ENCODE measurements around the gene ASCL1. TPM values are rescaled to one million over a fixed set of nuclear protein-coding genes. Genes with fewer than 3 reads are reported as not detected.

The ASCL1 gene
- total and polyA plus RNA-seq, 3 experiments from 2014 or later, result not detected

DNA sequence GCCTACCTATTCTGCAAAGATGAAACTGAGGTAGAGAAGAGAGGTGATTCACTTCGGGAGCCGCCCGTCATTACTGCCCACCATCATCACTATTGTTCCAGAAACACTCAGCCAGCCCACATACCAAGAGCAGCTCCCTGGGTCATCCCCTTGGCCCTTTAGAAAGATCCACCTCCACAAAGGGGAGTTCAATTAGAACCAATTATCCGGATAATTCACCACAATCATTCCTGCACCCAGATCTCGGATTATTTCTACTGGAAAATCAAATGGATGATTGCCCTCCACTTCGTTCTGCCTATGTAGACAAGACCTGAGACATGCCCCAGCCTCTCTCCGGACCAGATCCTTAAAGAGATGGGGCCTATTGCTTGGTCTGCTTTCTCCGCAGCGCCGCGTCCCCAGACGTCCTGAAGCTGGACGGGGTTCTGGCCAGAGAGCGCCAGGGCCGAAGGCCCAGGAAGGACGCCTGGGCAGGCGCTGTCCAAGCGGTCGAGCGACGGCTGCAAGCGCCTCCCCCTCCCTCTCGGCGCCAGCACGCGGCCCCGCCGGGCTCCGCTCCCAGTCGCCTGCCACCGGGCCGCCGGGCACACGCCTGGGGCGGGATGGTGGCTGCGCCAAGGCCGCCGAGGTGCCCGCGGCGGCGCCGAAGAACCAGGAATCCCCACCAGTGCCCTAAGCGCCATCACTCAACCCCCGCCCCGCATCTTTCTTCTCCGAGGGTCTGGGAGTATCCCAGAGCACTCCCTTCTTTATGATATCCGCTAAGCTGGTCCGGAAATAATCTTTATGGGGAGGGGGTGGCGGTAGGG lies 1.3 kb upstream of the ASCL1 start:
- Histone ChIP-seq H3K4me3 (ENCODE audit: low read length) (no peak overlapping the region), H3K36me3 (ENCODE audit: insufficient read depth, low read length) (no peaks in the 10 kb centered on the region), H3K4me1 (ENCODE audit: insufficient read depth, low read length) (no peaks in the 10 kb centered on the region), H3K27ac (ENCODE audit: low read depth, low read length) (no peak overlapping the region), H3K27me3 (ENCODE audit: insufficient read depth, low read length, poor library complexity, severe bottlenecking) (peaks cover 21% of the 10 kb centered on the region), H3K9me3 (ENCODE audit: low read length) (no peaks in the 10 kb centered on the region)
- Mint-ChIP-seq H3K27me3 (peaks cover 51 to 68% of the 10 kb centered on the region in 2 donors), H3K9me3 (no peaks in the 10 kb centered on the region), H3K36me3 (no peaks in the 10 kb centered on the region), H3K27ac (no peak overlapping the region), H3K4me1 (peaks cover 3 to 30% (median 18%) of the 10 kb centered on the region in 3 donors), H3K4me3 (peak overlapping the region in 1 of 7 donors; percentile 59)
- CTCF ChIA-PET, result interaction anchor here (0.7 kb wide), 1 partner anchor 592 kb away, joined by 3 read pairs; no protein-coding TSS in a partner anchor
- no peak for DNase-seq
- POLR2A ChIA-PET, result no interaction called here

DNA sequence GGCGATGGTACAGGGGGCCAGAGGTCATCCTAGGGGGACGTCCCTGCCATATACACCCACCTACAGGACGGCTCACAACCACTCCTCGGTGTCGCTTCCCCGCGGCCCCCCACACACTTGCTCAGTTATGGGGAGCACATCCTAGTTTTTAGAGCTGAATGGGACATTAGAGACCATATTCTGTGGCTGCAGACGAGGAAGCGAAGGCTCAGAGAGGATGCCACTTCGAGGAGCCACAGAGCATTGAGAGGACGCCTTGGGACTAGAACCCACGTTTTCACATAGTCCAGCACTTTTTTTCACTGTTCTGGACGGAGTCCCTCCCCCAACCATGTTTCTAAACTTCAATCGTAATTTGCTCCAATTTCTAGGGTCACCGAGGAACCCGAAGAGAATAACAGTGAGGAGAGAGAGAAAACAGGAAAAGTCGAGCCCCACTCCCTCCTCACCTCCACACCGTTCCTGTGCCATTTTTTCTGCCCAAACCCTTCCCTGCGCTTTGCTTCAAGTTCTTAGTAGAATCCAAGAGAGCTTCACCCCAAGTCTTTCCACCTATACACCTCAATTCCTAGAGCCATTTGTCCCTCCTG lies 641 bp upstream of the ASCL1 start:
- no peaks in the 10 kb centered on the region for H3K4me1 ChIP-seq (ENCODE audit: insufficient read depth, low read length)
- H3K27me3 ChIP-seq (ENCODE audit: insufficient read depth, low read length, poor library complexity, severe bottlenecking), result peaks cover 26% of the 10 kb centered on the region
- no peak for DNase-seq
- no peaks in the 10 kb centered on the region for H3K9me3 ChIP-seq (ENCODE audit: low read length)
- H3K27ac Mint-ChIP-seq, result no peak overlapping the region
- peak overlapping the region in 4 of 7 donors; percentile 34 to 73 (median 43) for H3K4me3 Mint-ChIP-seq
- no peaks in the 10 kb centered on the region for H3K9me3 Mint-ChIP-seq
- no peak overlapping the region for H3K4me3 ChIP-seq (ENCODE audit: low read length)
- H3K27ac ChIP-seq (ENCODE audit: low read depth, low read length), result no peak overlapping the region
- H3K36me3 Mint-ChIP-seq, result no peaks in the 10 kb centered on the region
- H3K4me1 Mint-ChIP-seq, result peaks cover 2 to 33% (median 25%) of the 10 kb centered on the region in 3 donors
- H3K27me3 Mint-ChIP-seq, result peaks cover 54 to 73% of the 10 kb centered on the region in 2 donors
- ChIA-PET CTCF (no interaction called here), POLR2A (no interaction called here)
- H3K36me3 ChIP-seq (ENCODE audit: insufficient read depth, low read length), result no peaks in the 10 kb centered on the region

DNA sequence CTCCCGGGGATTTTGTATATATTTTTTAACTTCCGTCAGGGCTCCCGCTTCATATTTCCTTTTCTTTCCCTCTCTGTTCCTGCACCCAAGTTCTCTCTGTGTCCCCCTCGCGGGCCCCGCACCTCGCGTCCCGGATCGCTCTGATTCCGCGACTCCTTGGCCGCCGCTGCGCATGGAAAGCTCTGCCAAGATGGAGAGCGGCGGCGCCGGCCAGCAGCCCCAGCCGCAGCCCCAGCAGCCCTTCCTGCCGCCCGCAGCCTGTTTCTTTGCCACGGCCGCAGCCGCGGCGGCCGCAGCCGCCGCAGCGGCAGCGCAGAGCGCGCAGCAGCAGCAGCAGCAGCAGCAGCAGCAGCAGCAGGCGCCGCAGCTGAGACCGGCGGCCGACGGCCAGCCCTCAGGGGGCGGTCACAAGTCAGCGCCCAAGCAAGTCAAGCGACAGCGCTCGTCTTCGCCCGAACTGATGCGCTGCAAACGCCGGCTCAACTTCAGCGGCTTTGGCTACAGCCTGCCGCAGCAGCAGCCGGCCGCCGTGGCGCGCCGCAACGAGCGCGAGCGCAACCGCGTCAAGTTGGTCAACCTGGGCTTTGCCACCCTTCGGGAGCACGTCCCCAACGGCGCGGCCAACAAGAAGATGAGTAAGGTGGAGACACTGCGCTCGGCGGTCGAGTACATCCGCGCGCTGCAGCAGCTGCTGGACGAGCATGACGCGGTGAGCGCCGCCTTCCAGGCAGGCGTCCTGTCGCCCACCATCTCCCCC lies 777 bp downstream of the ASCL1 start:
- Mint-ChIP-seq H3K36me3 (no peaks in the 10 kb centered on the region), H3K4me1 (peaks cover 5 to 46% (median 35%) of the 10 kb centered on the region in 3 donors), H3K27ac (no peak overlapping the region), H3K27me3 (peaks cover 58 to 83% of the 10 kb centered on the region in 2 donors), H3K4me3 (peak overlapping the region; percentile 58 to 89 (median 69)), H3K9me3 (peaks cover 0 to 4% (median 0%) of the 10 kb centered on the region in 5 donors)
- Histone ChIP-seq H3K9me3 (ENCODE audit: low read length) (no peaks in the 10 kb centered on the region), H3K27ac (ENCODE audit: low read depth, low read length) (no peak overlapping the region), H3K4me1 (ENCODE audit: insufficient read depth, low read length) (peaks cover 3% of the 10 kb centered on the region), H3K36me3 (ENCODE audit: insufficient read depth, low read length) (no peaks in the 10 kb centered on the region), H3K4me3 (ENCODE audit: low read length) (no peak overlapping the region), H3K27me3 (ENCODE audit: insufficient read depth, low read length, poor library complexity, severe bottlenecking) (peaks cover 34% of the 10 kb centered on the region)
- ChIA-PET CTCF (no interaction called here), POLR2A (no interaction called here)
- no peak for DNase-seq

DNA sequence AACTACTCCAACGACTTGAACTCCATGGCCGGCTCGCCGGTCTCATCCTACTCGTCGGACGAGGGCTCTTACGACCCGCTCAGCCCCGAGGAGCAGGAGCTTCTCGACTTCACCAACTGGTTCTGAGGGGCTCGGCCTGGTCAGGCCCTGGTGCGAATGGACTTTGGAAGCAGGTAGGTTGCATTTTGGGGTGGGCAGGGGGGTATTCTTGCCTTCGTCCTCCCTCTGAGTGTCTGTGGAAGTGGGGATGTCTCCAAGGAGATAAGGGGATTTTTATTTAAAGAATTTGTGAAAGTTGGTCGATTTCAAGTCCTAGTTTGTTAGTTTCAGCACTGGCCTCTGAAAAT lies 1.3 kb downstream of the ASCL1 start:
- CTCF ChIA-PET, result no interaction called here
- peaks cover under 1 to 8% (median 4%) of the 10 kb centered on the region in 5 donors for H3K9me3 Mint-ChIP-seq
- peaks cover 39% of the 10 kb centered on the region for H3K27me3 ChIP-seq (ENCODE audit: insufficient read depth, low read length, poor library complexity, severe bottlenecking)
- H3K4me3 ChIP-seq (ENCODE audit: low read length), result no peak overlapping the region
- no peak for DNase-seq
- H3K4me1 ChIP-seq (ENCODE audit: insufficient read depth, low read length), result peaks cover 3% of the 10 kb centered on the region
- H3K9me3 ChIP-seq (ENCODE audit: low read length), result no peaks in the 10 kb centered on the region
- POLR2A ChIA-PET, result no interaction called here
- no peak overlapping the region for H3K27ac ChIP-seq (ENCODE audit: low read depth, low read length)
- peaks cover 5 to 46% (median 38%) of the 10 kb centered on the region in 3 donors for H3K4me1 Mint-ChIP-seq
- H3K27me3 Mint-ChIP-seq, result peaks cover 64 to 84% of the 10 kb centered on the region in 2 donors
- H3K27ac Mint-ChIP-seq, result no peak overlapping the region
- peak overlapping the region; percentile 38 to 73 (median 59) for H3K4me3 Mint-ChIP-seq
- H3K36me3 ChIP-seq (ENCODE audit: insufficient read depth, low read length), result no peaks in the 10 kb centered on the region
- H3K36me3 Mint-ChIP-seq, result peaks cover 0 to under 1% (median under 1%) of the 10 kb centered on the region in 3 donors

DNA sequence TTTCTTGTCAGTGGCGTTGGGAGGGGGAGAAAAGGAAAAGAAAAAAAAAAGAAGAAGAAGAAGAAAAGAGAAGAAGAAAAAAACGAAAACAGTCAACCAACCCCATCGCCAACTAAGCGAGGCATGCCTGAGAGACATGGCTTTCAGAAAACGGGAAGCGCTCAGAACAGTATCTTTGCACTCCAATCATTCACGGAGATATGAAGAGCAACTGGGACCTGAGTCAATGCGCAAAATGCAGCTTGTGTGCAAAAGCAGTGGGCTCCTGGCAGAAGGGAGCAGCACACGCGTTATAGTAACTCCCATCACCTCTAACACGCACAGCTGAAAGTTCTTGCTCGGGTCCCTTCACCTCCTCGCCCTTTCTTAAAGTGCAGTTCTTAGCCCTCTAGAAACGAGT lies 1.9 kb downstream of the ASCL1 start:
- POLR2A ChIA-PET, result no interaction called here
- H3K27me3 ChIP-seq (ENCODE audit: insufficient read depth, low read length, poor library complexity, severe bottlenecking), result peaks cover 45% of the 10 kb centered on the region
- H3K4me1 Mint-ChIP-seq, result peaks cover 5 to 42% (median 41%) of the 10 kb centered on the region in 3 donors

DNA sequence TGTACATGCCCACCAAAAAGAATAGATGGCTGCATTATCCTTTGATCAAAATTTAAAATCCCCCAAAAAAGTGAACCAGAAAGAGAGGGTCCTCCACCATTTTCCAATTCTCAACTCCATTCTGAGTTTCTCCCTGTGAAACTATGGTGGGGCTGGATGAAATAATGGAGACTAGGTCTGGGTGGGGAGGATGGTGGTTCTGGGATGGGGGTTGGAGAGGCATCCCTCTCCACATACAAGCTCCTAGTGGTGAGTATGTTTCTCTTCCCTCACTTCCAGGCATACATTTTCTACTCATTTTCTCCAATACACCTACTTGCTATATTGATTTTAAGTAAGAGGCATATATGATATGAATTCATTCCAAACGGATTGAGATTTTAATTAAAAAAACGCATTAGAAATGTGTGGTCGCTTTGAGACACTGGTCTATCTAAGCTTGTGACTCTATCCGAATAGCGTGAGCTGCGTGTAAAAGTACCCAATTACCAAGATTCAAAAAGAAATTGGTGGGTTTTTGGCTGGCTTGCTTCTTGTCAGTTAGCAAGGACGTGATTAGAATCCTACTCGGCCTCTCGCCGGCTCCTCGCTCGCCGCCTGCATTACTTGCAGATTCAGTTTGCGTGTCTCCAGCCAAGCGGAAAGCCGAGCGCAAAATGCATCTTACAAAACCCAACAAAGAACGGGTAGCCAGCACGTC lies 3.4 kb downstream of the ASCL1 start:
- H3K9me3 ChIP-seq (ENCODE audit: low read length), result no peaks in the 10 kb centered on the region
- no peak overlapping the region for H3K27ac ChIP-seq (ENCODE audit: low read depth, low read length)
- POLR2A ChIA-PET, result no interaction called here
- Mint-ChIP-seq H3K27me3 (peaks cover 64 to 87% of the 10 kb centered on the region in 2 donors), H3K36me3 (peaks cover 0 to 7% (median 2%) of the 10 kb centered on the region in 3 donors), H3K9me3 (peaks cover 6 to 14% (median 10%) of the 10 kb centered on the region in 5 donors), H3K4me3 (no peak overlapping the region), H3K27ac (no peak overlapping the region), H3K4me1 (peaks cover 15 to 57% (median 52%) of the 10 kb centered on the region in 3 donors)
- no peak for DNase-seq
- H3K4me1 ChIP-seq (ENCODE audit: insufficient read depth, low read length), result peaks cover 3% of the 10 kb centered on the region
- no peaks in the 10 kb centered on the region for H3K36me3 ChIP-seq (ENCODE audit: insufficient read depth, low read length)
- peaks cover 52% of the 10 kb centered on the region for H3K27me3 ChIP-seq (ENCODE audit: insufficient read depth, low read length, poor library complexity, severe bottlenecking)
- CTCF ChIA-PET, result interaction anchor here (0.9 kb wide), 1 partner anchor 12 kb away, joined by 3 read pairs; no protein-coding TSS in a partner anchor
- H3K4me3 ChIP-seq (ENCODE audit: low read length), result no peak overlapping the region

More for the DNA sequence above, 1.9 kb downstream of the ASCL1 start:
- Histone ChIP-seq H3K4me1 (ENCODE audit: insufficient read depth, low read length) (peaks cover 3% of the 10 kb centered on the region), H3K27ac (ENCODE audit: low read depth, low read length) (no peak overlapping the region), H3K36me3 (ENCODE audit: insufficient read depth, low read length) (no peaks in the 10 kb centered on the region), H3K4me3 (ENCODE audit: low read length) (no peak overlapping the region), H3K9me3 (ENCODE audit: low read length) (no peaks in the 10 kb centered on the region)
- H3K4me3 Mint-ChIP-seq, result peak overlapping the region in 2 of 7 donors; percentile 24 to 57
- H3K27me3 Mint-ChIP-seq, result peaks cover 67 to 87% of the 10 kb centered on the region in 2 donors
- DNase-seq, result no peak
- CTCF ChIA-PET, result no interaction called here
- H3K36me3 Mint-ChIP-seq, result peaks cover 0 to 7% (median 2%) of the 10 kb centered on the region in 3 donors
- H3K27ac Mint-ChIP-seq, result peak overlapping the region in 1 of 8 donors; percentile 17
- peaks cover 5 to 14% (median 8%) of the 10 kb centered on the region in 5 donors for H3K9me3 Mint-ChIP-seq

DNA sequence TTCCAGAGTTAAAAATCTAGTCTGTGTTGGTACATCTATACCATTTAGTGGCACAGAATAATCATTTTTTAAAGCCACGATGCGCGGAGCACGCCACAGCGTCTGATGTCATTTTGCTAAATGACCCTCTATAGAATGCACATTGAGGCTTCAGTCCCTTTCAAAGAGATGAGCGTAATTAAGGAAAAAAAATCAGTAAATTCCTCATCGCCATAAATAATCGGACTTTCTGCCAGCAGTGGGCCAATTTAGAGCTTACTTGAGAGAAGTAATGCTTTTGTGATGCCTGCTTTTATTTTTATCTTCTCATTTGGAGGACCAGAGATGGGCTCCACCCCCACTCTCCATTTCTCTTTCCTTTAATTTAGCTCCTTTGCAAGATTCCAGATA lies 4.0 kb downstream of the ASCL1 start:
- Mint-ChIP-seq H3K36me3 (peaks cover 0 to 7% (median 2%) of the 10 kb centered on the region in 3 donors), H3K9me3 (peaks cover 6 to 14% (median 10%) of the 10 kb centered on the region in 5 donors), H3K4me3 (peak overlapping the region in 1 of 7 donors; percentile 70), H3K27me3 (peaks cover 63 to 90% of the 10 kb centered on the region in 2 donors), H3K4me1 (peaks cover 15 to 57% (median 52%) of the 10 kb centered on the region in 3 donors), H3K27ac (no peak overlapping the region)
- H3K27ac ChIP-seq (ENCODE audit: low read depth, low read length), result no peak overlapping the region
- peaks cover 3% of the 10 kb centered on the region for H3K4me1 ChIP-seq (ENCODE audit: insufficient read depth, low read length)
- no peak overlapping the region for H3K4me3 ChIP-seq (ENCODE audit: low read length)
- H3K27me3 ChIP-seq (ENCODE audit: insufficient read depth, low read length, poor library complexity, severe bottlenecking), result peaks cover 53% of the 10 kb centered on the region
- CTCF ChIA-PET, result interaction anchor here (0.9 kb wide), 1 partner anchor 13 kb away, joined by 3 read pairs; no protein-coding TSS in a partner anchor
- no peaks in the 10 kb centered on the region for H3K36me3 ChIP-seq (ENCODE audit: insufficient read depth, low read length)
- DNase-seq, result no peak
- H3K9me3 ChIP-seq (ENCODE audit: low read length), result no peaks in the 10 kb centered on the region
- POLR2A ChIA-PET, result no interaction called here

Measured in CD8-positive, alpha-beta memory T cell (primary cell).